MM.1S (cell line): Measurements from ENCODE around the gene TMEM200A.

Experiments used
- DNase-seq: peaks from one replicate; pipeline ENCODE4 v3.0.0-alpha.2; 2015
- H2AFZ ChIP-seq: fragments of 300-600 bp; sonication (generic); 2 replicates; pipeline ENCODE4 v1.6.0; 2016; ENCODE audit warnings: antibody characterized with exemption, low read length
- H3F3A ChIP-seq: fragments of 300-600 bp; sonication (generic); 2 replicates; pipeline ENCODE4 v1.6.1; 2016; ENCODE audit warnings: mild to moderate bottlenecking, antibody characterized with exemption, low read length, moderate library complexity, mixed read lengths; ENCODE audit not compliant: insufficient read depth
- H3K27ac ChIP-seq: fragments of 300-600 bp; sonication (generic); 2 replicates; pipeline ENCODE4 v1.5.1; 2016; ENCODE audit warnings: mild to moderate bottlenecking, low read length
- H3K27me3 ChIP-seq: fragments of 300-600 bp; sonication (generic); replicated peaks from 2 replicates; pipeline ENCODE4 v1.6.0; 2016; ENCODE audit warnings: low read length; ENCODE audit not compliant: insufficient read depth
- H3K36me3 ChIP-seq: fragments of 300-600 bp; sonication (generic); replicated peaks from 2 replicates; pipeline ENCODE4 v1.6.1; 2016; ENCODE audit warnings: mild to moderate bottlenecking, low read length, mixed read lengths; ENCODE audit not compliant: insufficient read depth
- H3K4me1 ChIP-seq: fragments of 300-600 bp; sonication (generic); 2 replicates; pipeline ENCODE4 v1.6.1; 2016; ENCODE audit warnings: low read length, mixed read lengths
- H3K4me2 ChIP-seq: fragments of 300-600 bp; sonication (generic); 2 replicates; pipeline ENCODE4 v1.6.0; 2016; ENCODE audit warnings: low read depth, low read length
- H3K4me3 ChIP-seq: fragments of 300-600 bp; sonication (generic); 2 replicates; pipeline ENCODE4 v1.5.1; 2016; ENCODE audit warnings: low read length, mixed read lengths
- H3K79me2 ChIP-seq: fragments of 300-600 bp; sonication (generic); 2 replicates; pipeline ENCODE4 v1.6.1; 2016; ENCODE audit warnings: mixed run types, low read length, mixed read lengths
- H3K9ac ChIP-seq: fragments of 300-600 bp; sonication (generic); 2 replicates; pipeline ENCODE4 v1.6.1; 2016; ENCODE audit warnings: low read length, mixed read lengths
- H3K9me2 ChIP-seq: fragments of 300-600 bp; sonication (generic); replicated peaks from 2 replicates; pipeline ENCODE4 v1.6.1; 2016; ENCODE audit warnings: mild to moderate bottlenecking, low read length, mixed read lengths; ENCODE audit not compliant: insufficient read depth
- H3K9me3 ChIP-seq: fragments of 300-600 bp; sonication (generic); replicated peaks from 2 replicates; pipeline ENCODE4 v1.6.1; 2016; ENCODE audit warnings: mild to moderate bottlenecking, low read length, mixed read lengths; ENCODE audit not compliant: insufficient read depth
- H4K20me1 ChIP-seq: fragments of 300-600 bp; sonication (generic); 2 replicates; pipeline ENCODE4 v1.6.1; 2016; ENCODE audit warnings: mild to moderate bottlenecking, low read length, moderate library complexity, mixed read lengths; ENCODE audit not compliant: insufficient read depth
- EZH2 ChIP-seq: fragments of 300-600 bp; sonication (generic); optimal IDR thresholded peaks from 2 replicates; pipeline ENCODE3; 2017; ENCODE audit warnings: low read depth, mild to moderate bottlenecking, antibody characterized with exemption, low read length, mixed read lengths
- EZH2phosphoT487 ChIP-seq: fragments of 300-600 bp; sonication (generic); IDR thresholded peaks from 2 replicates; pipeline ENCODE4 v1.6.1; 2018; ENCODE audit warnings: antibody characterized with exemption, low read length
- TF ChIP-seq, protein P1 (sequence below): fragments of 300-600 bp; sonication (generic); IDR thresholded peaks from 2 replicates; pipeline ENCODE4 v1.5.1; 2016; ENCODE audit warnings: antibody characterized with exemption, low read length, mixed read lengths

The TMEM200A gene

DNA sequence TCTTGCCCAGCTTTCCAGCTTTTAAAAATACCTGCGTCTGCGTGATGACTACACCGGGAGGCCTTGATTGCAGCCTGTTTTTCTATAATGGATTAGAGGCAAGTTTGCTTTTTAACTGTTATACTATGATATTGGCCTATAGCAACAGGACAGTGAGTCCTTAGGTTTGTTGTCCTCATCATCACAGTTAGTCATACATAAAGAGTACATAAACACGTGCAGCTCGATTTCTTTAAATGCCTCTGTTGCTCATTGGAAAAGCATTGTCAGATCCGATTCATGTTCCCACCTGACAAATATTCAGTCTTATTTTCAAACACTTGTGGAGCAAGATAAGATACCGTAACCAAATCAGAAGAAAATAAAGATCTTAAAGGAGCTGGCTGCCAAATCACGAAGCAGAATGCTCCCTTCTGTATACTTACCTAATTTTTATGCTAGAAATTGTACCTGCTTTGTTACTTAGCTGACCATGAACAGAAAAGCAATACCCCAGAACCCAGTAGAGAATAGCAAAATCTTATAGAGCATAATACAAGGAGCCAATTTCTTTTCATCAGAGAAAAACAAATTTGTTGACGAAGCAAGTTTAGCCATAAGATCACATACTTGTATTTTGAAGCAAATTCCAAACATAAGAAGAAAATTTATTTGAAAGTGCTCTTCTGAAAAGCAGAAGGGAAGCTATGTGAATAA lies 100.4 kb downstream of the TMEM200A start:
- Histone ChIP-seq H4K20me1 (no peaks in the 10 kb centered on the region), H3K27me3 (no peaks in the 10 kb centered on the region), H3K4me3 (no peak overlapping the region), H3K27ac (no peak overlapping the region), H3K4me2 (no peak overlapping the region), H3K79me2 (no peaks in the 10 kb centered on the region), H3K4me1 (no peaks in the 10 kb centered on the region), H3F3A (no peaks in the 10 kb centered on the region), H3K36me3 (no peaks in the 10 kb centered on the region), H2AFZ (no peak overlapping the region), H3K9ac (no peak overlapping the region), H3K9me3 (no peaks in the 10 kb centered on the region), H3K9me2 (no peaks in the 10 kb centered on the region)
- TF ChIP-seq EZH2phosphoT487 = no peak
- no peak for TF ChIP-seq EZH2
- TF ChIP-seq, protein P1, sequence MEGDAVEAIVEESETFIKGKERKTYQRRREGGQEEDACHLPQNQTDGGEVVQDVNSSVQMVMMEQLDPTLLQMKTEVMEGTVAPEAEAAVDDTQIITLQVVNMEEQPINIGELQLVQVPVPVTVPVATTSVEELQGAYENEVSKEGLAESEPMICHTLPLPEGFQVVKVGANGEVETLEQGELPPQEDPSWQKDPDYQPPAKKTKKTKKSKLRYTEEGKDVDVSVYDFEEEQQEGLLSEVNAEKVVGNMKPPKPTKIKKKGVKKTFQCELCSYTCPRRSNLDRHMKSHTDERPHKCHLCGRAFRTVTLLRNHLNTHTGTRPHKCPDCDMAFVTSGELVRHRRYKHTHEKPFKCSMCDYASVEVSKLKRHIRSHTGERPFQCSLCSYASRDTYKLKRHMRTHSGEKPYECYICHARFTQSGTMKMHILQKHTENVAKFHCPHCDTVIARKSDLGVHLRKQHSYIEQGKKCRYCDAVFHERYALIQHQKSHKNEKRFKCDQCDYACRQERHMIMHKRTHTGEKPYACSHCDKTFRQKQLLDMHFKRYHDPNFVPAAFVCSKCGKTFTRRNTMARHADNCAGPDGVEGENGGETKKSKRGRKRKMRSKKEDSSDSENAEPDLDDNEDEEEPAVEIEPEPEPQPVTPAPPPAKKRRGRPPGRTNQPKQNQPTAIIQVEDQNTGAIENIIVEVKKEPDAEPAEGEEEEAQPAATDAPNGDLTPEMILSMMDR = no peak
- DNase-seq = no peak

DNA sequence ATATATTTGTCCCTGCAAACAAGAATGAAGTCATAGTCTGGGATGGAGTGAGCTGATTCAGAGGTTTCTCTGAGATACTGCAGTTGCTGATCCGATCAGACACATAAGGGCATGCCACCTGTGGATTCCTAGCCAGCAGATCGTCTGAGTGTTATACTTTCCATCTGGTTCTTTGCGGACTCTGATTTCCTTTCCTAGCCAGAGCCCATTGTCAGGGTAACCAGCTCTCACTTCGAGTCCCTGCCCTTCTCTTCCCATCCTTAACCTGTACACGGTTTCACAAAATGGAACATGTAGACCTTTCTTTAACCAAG lies 100.9 kb downstream of the TMEM200A start:
- H3F3A ChIP-seq = no peaks in the 10 kb centered on the region
- H3K9me2 ChIP-seq = no peaks in the 10 kb centered on the region
- TF ChIP-seq EZH2 (no peak), EZH2phosphoT487 (no peak)
- TF ChIP-seq, protein P1 = no peak
- no peak overlapping the region for H3K4me2 ChIP-seq
- H3K27me3 ChIP-seq = no peaks in the 10 kb centered on the region
- H3K27ac ChIP-seq = no peak overlapping the region
- no peaks in the 10 kb centered on the region for H3K4me1 ChIP-seq
- H2AFZ ChIP-seq = no peak overlapping the region
- no peak for DNase-seq
- H4K20me1 ChIP-seq = no peaks in the 10 kb centered on the region
- no peak overlapping the region for H3K9ac ChIP-seq
- no peaks in the 10 kb centered on the region for H3K9me3 ChIP-seq
- no peak overlapping the region for H3K4me3 ChIP-seq
- H3K36me3 ChIP-seq = no peaks in the 10 kb centered on the region
- H3K79me2 ChIP-seq = no peaks in the 10 kb centered on the region

DNA sequence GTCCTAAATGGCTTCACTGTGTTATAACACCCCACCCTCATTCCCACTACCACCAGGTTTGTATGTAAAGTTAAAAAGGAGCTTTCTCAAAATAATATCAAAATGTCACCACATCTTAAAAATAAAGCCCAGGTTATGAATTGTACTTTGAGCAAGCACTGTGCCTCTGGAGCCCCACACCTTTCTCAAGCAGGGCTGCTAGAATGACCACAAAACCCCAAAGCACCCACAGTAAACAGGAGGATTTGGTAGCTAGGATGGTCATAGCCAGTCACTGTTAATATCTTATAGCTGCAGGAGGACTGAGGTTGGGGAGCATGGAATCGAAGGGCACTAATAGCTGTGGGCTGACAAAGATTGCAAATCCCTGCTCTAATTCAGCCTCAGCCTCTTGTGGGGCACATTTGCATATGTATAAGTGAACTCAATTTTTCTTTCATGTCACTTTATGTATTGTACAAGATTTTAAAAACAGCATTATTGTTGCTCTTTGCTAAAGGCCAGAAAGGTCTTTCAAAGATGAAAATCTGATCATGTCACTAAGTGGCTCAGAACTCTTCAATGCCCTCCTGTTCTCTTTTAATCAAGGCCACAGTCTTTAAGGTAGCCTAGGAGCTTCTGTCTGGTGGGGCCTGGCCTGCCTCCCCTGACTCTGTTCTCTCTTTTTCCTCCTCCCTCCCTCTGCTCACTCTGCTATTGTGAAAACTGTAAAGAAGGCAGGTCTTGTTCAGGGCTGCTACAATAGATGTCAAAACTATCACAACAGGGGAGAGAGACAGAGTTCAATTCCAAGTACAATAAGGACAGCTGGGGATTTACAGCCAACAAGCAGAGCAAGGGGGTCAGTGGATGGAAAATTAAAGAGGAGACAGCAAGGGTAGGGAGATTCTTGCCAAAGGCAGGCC lies 101.6 kb downstream of the TMEM200A start:
- no peaks in the 10 kb centered on the region for H3K9me3 ChIP-seq
- H2AFZ ChIP-seq = no peak overlapping the region
- DNase-seq = no peak

More for the DNA sequence above, 101.6 kb downstream of the TMEM200A start:
- Histone ChIP-seq H3K4me2 (no peak overlapping the region), H3K79me2 (no peaks in the 10 kb centered on the region), H3K27me3 (no peaks in the 10 kb centered on the region), H4K20me1 (no peaks in the 10 kb centered on the region), H3K9me2 (no peaks in the 10 kb centered on the region), H3K4me1 (no peaks in the 10 kb centered on the region), H3K27ac (no peak overlapping the region), H3F3A (no peaks in the 10 kb centered on the region), H3K9ac (no peak overlapping the region), H3K36me3 (no peaks in the 10 kb centered on the region), H3K4me3 (no peak overlapping the region)
- TF ChIP-seq, protein P1 = no peak
- TF ChIP-seq EZH2phosphoT487 (no peak), EZH2 (no peak)
